Measurements from ENCODE around the gene PLEKHA8. TPM values are rescaled to one million over a fixed set of nuclear protein-coding genes. Genes with fewer than 3 reads are reported as not detected.

Gene PLEKHA8
- total RNA-seq, 1 experiment from 2014 or later = 23.0 TPM

DNA sequence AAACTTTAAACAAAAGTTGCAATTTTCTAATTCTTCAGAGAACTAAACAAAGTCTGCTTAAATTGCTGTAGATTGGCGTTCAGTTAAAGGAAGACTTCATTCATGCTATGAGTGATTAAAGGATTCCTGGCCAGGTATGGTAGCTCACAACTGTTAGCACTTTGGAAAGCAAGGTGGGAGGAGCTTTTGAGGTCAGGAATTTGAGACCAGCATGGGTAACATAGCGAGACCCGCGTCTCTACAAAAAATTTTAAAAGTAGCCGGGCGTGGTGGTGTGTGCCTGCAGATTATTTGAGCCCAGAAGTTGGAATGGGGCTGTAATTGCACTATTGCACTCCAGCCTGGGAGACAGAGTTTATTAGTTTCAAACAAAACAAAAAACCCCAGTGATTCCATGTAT is 25.1 kb upstream of the PLEKHA8 start:
- H3K9me3 ChIP-seq (ENCODE audit: insufficient read depth, low read depth) = no peaks in the 10 kb centered on the region
- no TSS peak for BruUV-seq (replicated peaks)
- H3F3A ChIP-seq (ENCODE audit: insufficient read depth, low read depth) = no peaks in the 10 kb centered on the region; the same call in 1 of the 2 replicates
- no peak overlapping the region for H3K4me3 ChIP-seq
- H3K27ac ChIP-seq = no peak overlapping the region
- intact Hi-C loops (cut with micrococcal nuclease; ENCODE audit: unreplicated experiment) = no loop called here
- H2AFZ ChIP-seq = no peak overlapping the region
- ChIA-PET POLR2A (ENCODE audit: unreplicated experiment) (interaction anchor here (0.7 kb wide), 1 partner anchor 16 kb away, joined by 28 read pairs; no protein-coding TSS in a partner anchor), CTCF (interaction anchor here (0.5 kb wide), 1 partner anchor 59 kb away, joined by 5 read pairs; no protein-coding TSS in a partner anchor)
- no peak overlapping the region for H3K4me2 ChIP-seq
- TF ChIP-seq, protein P1, sequence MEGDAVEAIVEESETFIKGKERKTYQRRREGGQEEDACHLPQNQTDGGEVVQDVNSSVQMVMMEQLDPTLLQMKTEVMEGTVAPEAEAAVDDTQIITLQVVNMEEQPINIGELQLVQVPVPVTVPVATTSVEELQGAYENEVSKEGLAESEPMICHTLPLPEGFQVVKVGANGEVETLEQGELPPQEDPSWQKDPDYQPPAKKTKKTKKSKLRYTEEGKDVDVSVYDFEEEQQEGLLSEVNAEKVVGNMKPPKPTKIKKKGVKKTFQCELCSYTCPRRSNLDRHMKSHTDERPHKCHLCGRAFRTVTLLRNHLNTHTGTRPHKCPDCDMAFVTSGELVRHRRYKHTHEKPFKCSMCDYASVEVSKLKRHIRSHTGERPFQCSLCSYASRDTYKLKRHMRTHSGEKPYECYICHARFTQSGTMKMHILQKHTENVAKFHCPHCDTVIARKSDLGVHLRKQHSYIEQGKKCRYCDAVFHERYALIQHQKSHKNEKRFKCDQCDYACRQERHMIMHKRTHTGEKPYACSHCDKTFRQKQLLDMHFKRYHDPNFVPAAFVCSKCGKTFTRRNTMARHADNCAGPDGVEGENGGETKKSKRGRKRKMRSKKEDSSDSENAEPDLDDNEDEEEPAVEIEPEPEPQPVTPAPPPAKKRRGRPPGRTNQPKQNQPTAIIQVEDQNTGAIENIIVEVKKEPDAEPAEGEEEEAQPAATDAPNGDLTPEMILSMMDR (conservative IDR thresholded peaks at IDR 0.05) = no peak
- no peak for TF ChIP-seq EZH2 (IDR thresholded peaks at IDR 0.05; ENCODE audit: low read depth)
- no peaks in the 10 kb centered on the region for H3K27me3 ChIP-seq (ENCODE audit: insufficient read depth, low read depth)
- H3K4me1 ChIP-seq (replicated peaks; ENCODE audit: insufficient read depth) = no peaks in the 10 kb centered on the region
- no peak for DNase-seq
- H4K20me1 ChIP-seq (ENCODE audit: insufficient read depth) = no peaks in the 10 kb centered on the region
- H3K36me3 ChIP-seq (ENCODE audit: low read depth) = no peaks in the 10 kb centered on the region
- no peaks in the 10 kb centered on the region for H3K79me2 ChIP-seq (ENCODE audit: low read depth)
- H3K9me2 ChIP-seq (ENCODE audit: insufficient read depth) = no peaks in the 10 kb centered on the region

DNA sequence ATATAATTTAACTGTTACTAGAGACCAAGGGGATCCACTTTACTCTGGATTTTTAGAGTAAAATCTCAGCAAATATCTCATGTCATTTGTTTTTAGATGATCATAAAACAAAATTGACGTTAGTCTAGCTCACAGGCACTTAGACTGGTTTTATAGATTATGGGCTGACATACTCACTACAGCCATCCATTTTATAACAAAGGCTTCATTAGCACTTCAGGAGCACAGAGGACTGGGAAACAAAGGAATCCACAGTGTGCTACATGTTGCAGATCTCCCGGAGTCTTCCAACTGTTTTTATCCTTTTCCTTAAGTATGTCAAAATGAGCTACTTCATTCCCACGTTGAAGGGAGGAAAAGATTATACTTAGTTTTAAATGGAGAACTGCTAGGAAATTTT is 22.7 kb upstream of the PLEKHA8 start:
- Histone ChIP-seq H3K4me2 (no peak overlapping the region), H3K9me3 (ENCODE audit: insufficient read depth, low read depth) (no peaks in the 10 kb centered on the region), H3K27ac (no peak overlapping the region), H4K20me1 (ENCODE audit: insufficient read depth) (no peaks in the 10 kb centered on the region), H3K27me3 (ENCODE audit: insufficient read depth, low read depth) (no peaks in the 10 kb centered on the region), H3K36me3 (ENCODE audit: low read depth) (no peaks in the 10 kb centered on the region), H3K79me2 (ENCODE audit: low read depth) (no peaks in the 10 kb centered on the region), H2AFZ (no peak overlapping the region), H3K9me2 (ENCODE audit: insufficient read depth) (no peaks in the 10 kb centered on the region), H3K4me1 (replicated peaks; ENCODE audit: insufficient read depth) (no peaks in the 10 kb centered on the region), H3K4me3 (no peak overlapping the region), H3F3A (ENCODE audit: insufficient read depth, low read depth) (no peaks in the 10 kb centered on the region; the same call in 1 of the 2 replicates)
- BruUV-seq (replicated peaks) = no TSS peak
- POLR2A ChIA-PET (ENCODE audit: unreplicated experiment) = interaction anchor here (0.6 kb wide), 1 partner anchor 386 kb away, joined by 3 read pairs; no protein-coding TSS in a partner anchor
- TF ChIP-seq, protein P1 (conservative IDR thresholded peaks at IDR 0.05) = no peak
- no peak for TF ChIP-seq EZH2 (IDR thresholded peaks at IDR 0.05; ENCODE audit: low read depth)
- CTCF ChIA-PET = interaction anchor here (0.6 kb wide), 1 partner anchor 510 kb away, joined by 4 read pairs; no protein-coding TSS in a partner anchor
- no peak for DNase-seq
- intact Hi-C loops (cut with micrococcal nuclease; ENCODE audit: unreplicated experiment) = no loop called here

DNA sequence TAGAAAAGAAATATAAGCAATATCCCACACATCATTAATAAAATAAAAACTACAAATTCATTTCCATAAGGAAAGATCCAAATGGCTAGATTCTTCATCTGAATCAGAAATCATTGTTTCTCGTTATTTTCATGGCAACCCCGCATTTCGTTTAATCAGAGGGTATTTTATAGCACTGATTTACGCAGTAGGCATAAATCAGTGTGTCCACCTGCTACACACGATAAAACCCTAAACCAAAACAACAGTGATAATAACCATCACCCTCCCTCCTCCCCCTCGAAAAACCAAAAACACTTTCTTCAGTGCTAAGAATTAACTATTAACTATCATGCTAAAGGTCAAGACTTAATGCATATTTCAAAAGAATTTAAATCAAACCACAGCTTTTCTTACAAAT is 18.2 kb upstream of the PLEKHA8 start:
- Histone ChIP-seq H3K36me3 (ENCODE audit: low read depth) (0 out of 2 replicates have a peak, but pooled peaks cover 5% of the 10 kb centered on the region), H3K4me1 (replicated peaks; ENCODE audit: insufficient read depth) (peaks cover 6% of the 10 kb centered on the region), H3K9me2 (ENCODE audit: insufficient read depth) (no peaks in the 10 kb centered on the region), H2AFZ (no peak overlapping the region), H3K27ac (no peak overlapping the region), H3K27me3 (ENCODE audit: insufficient read depth, low read depth) (no peaks in the 10 kb centered on the region), H3K79me2 (ENCODE audit: low read depth) (no peaks in the 10 kb centered on the region), H3K9me3 (ENCODE audit: insufficient read depth, low read depth) (no peaks in the 10 kb centered on the region), H3K4me3 (no peak overlapping the region), H4K20me1 (ENCODE audit: insufficient read depth) (no peaks in the 10 kb centered on the region), H3F3A (ENCODE audit: insufficient read depth, low read depth) (peaks cover 11% of the 10 kb centered on the region), H3K4me2 (no peak overlapping the region)
- DNase-seq = no peak
- BruUV-seq (replicated peaks) = no TSS peak
- CTCF ChIA-PET = interaction anchor here (0.6 kb wide), 1 partner anchor 82 kb away, joined by 3 read pairs; no protein-coding TSS in a partner anchor
- POLR2A ChIA-PET (ENCODE audit: unreplicated experiment) = no interaction called here
- TF ChIP-seq, protein P1 (conservative IDR thresholded peaks at IDR 0.05) = no peak
- TF ChIP-seq EZH2 (IDR thresholded peaks at IDR 0.05; ENCODE audit: low read depth) = no peak
- intact Hi-C loops (cut with micrococcal nuclease; ENCODE audit: unreplicated experiment) = no loop called here

All from PC-9 (cell line).